ENCODE results near the gene ST8SIA5.

Gene ST8SIA5

GRCh38 chr18:46623541-46623940, 133.3 kb downstream of the ST8SIA5 start:
- DNase-seq: no peak

- no peak for DNase-seq
These were observed 133.9 kb downstream of the ST8SIA5 start for GRCh38 chr18:46622999-46623398.

DNA sequence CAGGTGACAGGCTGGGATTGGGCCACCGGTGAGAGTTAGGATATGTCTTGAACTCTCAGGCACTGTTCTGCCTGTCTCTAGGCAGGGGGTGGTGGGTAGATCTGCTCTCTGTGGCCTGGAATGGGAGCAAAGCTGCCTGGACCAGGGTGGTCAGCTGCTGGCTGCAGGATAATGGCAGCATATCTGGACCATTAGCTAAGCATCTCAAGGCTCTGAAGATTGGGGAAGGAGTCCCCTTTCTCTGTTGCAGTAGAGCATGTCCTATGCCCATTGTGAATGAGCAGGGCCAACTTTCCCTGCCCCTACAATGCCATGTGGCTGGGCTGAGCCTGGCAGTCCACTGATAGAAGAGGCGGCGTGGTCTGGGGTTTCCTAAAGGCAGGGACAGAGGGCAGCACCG, 134.4 kb downstream of the ST8SIA5 start:
- no peak for DNase-seq

DNA sequence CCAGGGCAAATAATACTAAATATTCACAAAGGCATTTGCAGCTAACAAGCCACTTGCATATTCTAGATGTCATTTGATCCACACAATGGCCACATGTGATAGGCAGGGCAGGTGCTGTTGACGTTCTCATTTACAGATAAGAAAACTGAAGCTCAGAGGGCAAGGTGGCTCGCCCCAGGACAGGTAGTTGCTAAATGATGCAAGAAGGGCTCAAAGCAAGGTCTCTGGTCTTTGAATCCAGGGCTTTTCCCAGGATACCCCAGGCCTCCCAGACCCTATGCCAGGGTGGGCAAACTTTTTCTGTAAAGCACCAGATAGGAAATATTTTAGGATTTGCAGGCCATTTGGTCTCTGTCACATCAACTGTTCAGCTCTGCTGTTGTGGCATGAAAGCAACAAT, 135.0 kb downstream of the ST8SIA5 start:
- no peak for DNase-seq

GRCh38 chr18:46621111-46621766, 135.6 kb downstream of the ST8SIA5 start:
- no peak for DNase-seq

- DNase-seq: no peak
These were observed 137.3 kb downstream of the ST8SIA5 start for GRCh38 chr18:46619559-46619958.
